Measurements from ENCODE around the gene JARID2.
A peak's percentile ranks its signal among the peaks of the same experiment; 100 is the strongest.

JARID2 gene

GRCh38 chr6:15338476-15338875 lies 92.6 kb downstream of the JARID2 start:
- no peak for DNase-seq

GRCh38 chr6:15339081-15339480 lies 93.2 kb downstream of the JARID2 start:
- DNase-seq, result no peak

- DNase-seq, result no peak
Observed at GRCh38 chr6:15340105-15340601, 94.3 kb downstream of the JARID2 start.

- no peak for DNase-seq
Observed at GRCh38 chr6:15340775-15341174, 94.9 kb downstream of the JARID2 start.

DNA sequence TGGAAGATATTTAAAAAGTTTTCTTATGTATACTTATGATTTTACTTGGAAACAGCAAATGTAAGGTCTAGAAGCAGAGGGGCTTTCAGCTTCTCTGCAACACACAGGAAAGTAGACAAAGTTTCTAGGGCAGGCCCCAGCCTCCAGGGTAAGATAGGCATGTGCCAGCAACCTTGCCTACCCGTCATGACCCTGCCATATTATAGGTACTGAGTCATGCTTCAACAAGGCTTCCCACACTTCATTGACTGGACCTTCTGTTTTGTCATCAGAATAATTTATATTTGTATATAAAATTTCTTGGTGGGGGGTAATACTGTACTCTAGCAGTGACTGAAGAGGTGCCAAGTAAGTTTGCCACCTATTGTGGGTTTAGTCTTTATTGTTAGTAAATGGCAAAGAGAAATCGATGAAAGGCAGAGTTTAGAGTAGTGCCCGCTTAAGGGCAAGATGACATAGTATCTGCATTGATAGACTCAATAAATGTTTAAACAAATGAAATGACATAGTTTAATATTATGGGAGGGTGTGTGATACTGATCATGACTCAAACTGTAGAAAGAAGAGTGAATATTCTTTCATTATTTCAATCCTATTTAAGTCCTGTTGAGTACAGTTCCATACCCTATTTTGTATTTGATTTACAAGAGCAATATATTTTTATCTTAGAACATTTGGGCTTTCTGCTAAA lies 95.6 kb downstream of the JARID2 start:
- DNase-seq, result no peak

DNA sequence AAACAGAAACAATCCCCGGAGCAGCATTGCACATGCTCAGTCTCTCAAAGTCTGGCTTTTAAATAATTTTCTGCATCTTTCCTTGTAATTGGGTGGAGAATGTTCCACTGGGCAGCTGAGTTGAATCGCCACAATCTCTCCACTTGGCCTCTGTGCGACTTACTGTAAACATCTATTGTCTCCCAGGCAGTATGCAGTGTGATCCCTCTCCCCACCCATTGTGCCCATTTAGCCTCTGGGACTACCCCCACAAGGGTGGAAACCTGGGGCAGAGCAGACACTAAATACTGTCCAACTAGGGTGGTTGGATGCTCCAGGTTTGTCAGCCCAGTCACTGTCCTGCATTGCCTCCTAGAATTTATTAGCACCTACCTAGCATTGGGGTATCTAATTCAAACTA lies 96.2 kb downstream of the JARID2 start:
- DNase-seq, result no peak

DNA sequence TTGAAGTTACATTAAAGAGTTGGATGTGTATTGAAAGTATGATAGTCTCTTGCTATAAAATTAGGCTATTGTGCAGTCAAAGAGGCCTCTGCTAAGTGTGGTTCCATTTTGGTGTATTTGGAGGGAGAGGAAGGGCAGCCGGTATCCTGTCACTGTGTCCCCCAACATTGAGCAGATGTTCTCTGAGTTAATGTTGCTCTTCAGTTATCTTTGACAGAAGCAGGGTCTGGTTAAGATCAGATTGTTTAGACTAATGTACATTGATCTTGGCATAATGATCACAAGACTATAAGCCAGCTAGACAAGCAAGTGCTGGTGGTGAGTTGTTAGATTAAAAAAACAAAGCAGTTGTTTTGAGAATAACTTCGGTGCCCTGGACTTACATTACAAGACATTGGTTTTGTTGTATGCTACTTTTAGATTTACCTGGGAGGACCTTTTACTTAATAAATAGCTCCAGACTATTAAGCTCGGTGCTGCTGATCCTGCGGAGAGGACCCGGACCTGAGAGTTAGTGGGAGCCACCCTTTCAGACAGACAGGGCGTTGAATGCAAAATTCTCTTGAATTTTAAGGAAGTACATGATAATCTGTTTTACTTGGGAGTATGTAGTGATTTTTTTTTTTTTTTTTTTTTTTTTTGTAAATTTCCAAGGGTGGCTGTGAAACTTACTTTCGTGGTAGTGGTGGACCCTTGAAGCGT lies 97.8 kb downstream of the JARID2 start:
- DNase-seq, result no peak

- DNase-seq, result no peak
Observed at GRCh38 chr6:15344192-15344519, 98.3 kb downstream of the JARID2 start.

DNA sequence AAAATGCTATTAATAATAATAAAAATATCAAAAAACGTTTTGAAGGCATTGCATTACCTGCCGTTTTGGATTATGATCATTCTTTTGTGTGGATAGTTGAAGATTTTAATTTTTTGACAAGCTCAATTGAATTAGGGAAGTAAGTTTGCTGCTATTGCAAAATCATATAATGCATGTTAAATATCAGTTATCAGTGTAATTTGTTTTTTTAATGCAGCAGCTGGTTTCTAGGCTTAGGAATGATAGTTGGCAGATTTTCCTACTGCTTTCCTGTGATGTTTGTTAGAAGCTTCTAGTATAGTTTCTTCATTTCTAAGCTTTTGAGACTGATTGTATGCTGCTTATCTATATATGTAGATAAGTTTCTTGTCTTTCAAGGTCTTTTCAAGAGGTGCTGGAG lies 99.0 kb downstream of the JARID2 start:
- no peak for DNase-seq

DNA sequence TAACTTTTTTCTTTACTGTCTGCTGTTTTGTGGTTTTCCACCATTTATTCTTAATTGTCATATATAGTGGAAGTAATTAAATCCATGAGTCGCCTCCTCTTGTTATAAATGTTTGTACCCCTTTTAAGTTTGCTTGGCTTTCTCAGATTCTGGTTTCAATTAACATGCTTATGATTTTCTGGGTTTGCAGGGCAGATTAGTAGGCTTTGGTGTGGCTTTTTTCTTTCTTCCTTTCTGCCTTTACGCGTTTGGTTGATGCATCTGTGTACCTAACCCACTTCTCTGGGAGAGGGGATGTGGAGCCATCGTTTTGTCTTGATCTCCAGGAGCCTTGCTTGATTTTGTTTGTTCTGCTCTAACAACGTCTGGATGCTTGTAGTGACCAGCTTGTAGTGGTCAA lies 100.4 kb downstream of the JARID2 start:
- DNase-seq, result no peak

GRCh38 chr6:15348528-15348927 lies 102.7 kb downstream of the JARID2 start:
- no peak for DNase-seq

DNA sequence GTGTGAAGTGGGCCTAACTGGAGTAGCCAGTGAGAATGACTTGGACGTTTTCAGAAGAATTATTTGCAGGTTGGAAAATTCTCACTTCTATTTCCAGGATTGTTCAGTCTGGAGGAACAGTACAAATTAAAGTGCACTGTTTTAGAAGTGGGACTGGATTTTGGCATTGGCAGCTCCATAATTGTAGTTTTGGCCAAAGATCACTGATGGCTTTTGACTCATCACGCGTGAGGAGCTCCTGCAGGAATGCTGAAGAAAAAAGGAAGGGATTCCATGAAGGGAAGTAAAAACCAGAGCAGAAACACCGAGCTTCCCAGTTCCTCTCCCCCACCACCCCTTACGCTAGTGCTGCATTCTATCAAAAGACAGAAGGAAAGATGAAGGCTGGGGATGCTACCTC lies 103.5 kb downstream of the JARID2 start:
- DNase-seq, result no peak

GRCh38 chr6:15350386-15351083 lies 104.7 kb downstream of the JARID2 start:
- DNase-seq, result no peak

GRCh38 chr6:15351631-15352030 lies 105.8 kb downstream of the JARID2 start:
- DNase-seq, result no peak

DNA sequence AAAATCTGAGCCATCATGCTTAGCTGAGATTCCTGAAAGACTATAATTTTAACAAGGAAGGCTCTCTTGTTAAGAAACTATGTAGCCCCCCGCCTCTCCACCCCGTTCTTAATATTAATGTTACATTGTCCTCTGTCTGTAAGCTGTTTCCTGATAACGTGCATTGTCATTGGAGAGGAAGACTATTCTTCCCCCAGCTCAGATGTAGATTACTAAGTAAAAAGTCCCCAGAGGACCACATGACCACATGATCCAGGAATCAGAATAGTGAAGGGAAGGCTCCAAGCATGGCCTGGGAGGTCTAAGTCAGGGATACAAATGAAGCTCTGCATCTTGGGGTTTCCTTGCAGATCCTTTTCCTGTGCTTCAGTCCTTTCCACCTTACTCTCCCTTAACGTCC lies 106.4 kb downstream of the JARID2 start:
- DNase-seq, result no peak

DNA sequence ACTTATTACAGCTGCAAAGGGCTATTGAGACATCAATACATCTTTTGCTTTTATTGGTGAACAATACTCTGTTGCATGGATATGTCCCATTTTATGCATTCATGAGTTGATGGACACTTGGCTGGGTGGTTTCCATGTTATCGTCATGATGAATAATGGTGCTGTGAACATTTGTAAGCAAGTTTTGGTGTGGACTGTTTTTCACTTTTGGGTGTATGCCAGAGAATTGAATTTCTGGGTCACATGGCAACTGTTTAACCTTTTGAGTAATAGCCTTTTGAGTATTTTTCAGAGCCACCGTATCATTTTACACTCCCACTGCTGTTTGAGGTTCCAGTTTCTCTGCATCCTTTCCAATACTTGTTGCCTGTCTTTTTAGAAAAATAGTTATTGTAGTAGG lies 107.0 kb downstream of the JARID2 start:
- DNase-seq, result peak; percentile 22

DNA sequence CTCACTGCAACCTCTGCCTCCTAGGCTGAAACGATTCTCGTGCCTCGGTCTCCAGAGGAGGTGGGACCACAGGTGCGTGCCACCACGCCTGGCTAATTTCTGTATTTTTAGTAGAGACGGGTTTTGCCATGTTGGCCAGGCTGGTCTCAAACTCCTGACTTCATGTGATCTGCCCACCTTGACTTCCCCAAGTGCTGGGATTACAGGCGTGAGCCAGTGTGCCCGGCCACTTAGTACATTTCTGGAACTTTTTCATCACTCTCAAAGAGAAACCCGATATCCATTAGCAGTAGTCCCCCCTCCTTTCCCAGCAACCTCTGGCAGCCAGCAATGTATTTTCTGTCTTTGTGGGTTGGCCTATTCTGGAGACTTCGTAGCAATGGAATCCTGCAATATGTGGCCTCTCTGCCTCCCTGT lies 109.8 kb downstream of the JARID2 start:
- no peak for DNase-seq

GRCh38 chr6:15356179-15356578 lies 110.3 kb downstream of the JARID2 start:
- DNase-seq, result no peak

DNA sequence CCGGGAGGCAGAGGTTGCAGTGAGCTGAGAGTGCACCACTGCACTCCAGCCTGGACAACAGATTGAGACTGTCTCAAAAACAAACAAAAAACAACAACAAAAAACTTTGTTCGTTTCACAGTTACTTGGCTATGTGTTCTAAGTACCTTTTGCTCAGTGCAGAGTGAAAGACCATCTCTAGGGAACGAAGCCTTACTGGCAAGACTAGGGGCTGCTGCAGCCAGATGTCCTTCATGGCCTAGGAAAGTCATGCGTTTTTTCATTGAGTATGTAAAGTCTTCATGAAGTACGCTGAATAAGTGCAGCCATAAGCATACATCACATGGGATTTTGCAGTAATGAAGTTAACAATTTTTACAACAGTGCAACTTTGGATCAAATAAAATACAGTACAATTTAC lies 111.1 kb downstream of the JARID2 start:
- DNase-seq, result no peak

DNA sequence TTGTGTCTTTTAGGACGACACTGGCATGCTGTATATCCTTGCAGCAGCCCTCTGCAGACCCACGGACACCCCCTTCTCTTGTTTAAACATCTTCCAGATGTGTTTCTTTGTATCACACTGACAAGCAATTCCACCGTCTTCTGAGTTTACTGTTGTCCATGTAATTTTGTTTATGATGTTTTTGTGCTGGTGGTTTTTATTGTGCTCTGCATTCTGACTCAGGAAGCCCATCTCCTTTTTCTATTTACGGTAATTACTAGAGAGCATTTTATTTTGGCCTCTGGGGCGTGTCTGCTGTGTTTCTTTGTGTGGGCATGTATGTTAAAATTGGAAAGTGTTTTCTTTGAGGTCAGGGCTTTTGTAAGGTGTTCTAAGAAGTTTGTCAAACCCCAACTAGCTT lies 111.9 kb downstream of the JARID2 start:
- DNase-seq, result no peak

DNA sequence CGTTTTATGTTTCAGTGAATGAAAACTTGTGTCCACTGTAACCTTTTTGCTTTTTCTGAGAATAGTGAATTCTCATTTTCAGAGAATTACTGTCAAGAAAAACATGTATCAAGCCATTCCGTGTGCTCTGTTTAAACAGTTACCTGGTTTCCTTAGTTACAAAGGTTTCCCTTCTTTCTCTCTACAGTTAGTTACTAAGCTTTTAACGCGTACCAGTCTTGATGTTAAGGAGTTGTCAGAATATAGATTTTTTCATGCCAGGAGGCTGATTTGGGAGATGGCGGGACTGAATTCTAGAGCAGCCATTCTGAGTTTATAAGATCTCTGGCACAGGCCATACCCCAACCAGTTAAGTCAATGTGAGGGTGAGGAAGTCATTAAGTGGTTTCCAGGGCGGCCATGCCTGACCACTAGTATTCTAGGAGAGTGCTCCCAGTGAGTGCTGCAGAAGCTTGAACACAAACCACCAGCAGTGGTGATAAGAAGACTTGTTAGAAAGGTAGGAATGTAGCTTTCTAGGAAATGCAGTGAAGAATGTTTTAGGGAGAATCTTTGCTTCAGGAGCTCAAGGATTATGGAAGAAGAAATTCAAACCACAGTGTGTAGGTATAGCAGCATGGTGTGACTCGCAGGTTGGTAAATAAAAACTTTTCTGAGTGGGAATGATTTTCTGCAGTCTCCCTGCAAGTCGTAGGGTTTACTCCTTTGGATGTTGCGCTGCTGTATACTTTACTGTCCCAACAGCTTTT lies 112.9 kb downstream of the JARID2 start:
- DNase-seq, result no peak

- no peak for DNase-seq
Observed at GRCh38 chr6:15359335-15359862, 113.5 kb downstream of the JARID2 start.

- no peak for DNase-seq
Observed at GRCh38 chr6:15360300-15360699, 114.4 kb downstream of the JARID2 start.
